Raji (cell line): ENCODE results near the gene SLC6A15.

ENCODE experiments used
- POLR2A ChIP-seq: IDR thresholded peaks from 2 replicates; pipeline ENCODE4 v1.6.1; 2011; ENCODE audit warnings: low read depth, low read length, control low read depth; ENCODE audit not compliant: insufficient read depth

Gene SLC6A15

GRCh38 chr12:84891106-84891838, 21.3 kb downstream of the SLC6A15 start:
- no peak for TF ChIP-seq POLR2A

- no peak for TF ChIP-seq POLR2A
These were observed 22.8 kb downstream of the SLC6A15 start for GRCh38 chr12:84889818-84890217.

- TF ChIP-seq POLR2A, result no peak
These were observed 23.7 kb downstream of the SLC6A15 start for GRCh38 chr12:84888861-84889260.

GRCh38 chr12:84877340-84877739, 35.3 kb downstream of the SLC6A15 start:
- TF ChIP-seq POLR2A, result no peak

DNA sequence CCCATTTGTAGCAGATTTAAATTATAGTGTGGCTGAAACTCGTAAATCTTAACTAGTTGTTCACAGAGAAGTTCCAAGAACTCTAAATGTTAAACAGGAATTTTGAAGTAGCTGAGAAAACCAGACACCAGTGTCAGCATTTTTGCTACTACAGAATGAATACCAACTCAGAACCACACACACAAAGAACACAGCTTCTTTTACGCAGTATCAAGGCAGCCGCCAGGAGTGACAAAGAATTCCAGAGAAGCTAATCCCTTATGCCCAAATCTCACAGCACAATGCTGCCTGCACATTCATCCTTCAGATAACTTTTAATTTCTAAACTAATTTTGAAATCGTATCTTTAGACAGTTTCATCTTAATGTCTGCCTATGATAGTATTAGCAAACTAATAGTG, 37.4 kb downstream of the SLC6A15 start:
- no peak for TF ChIP-seq POLR2A

DNA sequence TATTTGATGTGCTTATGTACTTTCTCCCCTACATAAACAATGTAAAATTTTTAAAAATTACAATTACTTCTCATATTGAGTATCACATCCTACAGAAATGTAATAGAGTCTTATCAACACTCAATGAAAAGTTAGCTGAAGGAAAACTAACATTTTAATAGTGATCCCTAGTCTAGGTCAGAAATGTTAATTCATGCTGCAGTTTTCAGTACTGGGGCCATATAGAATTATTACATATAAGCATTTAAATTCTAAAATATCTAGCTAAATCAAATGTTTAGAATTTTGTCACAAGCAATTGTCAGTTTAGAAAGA, 37.8 kb downstream of the SLC6A15 start:
- no peak for TF ChIP-seq POLR2A

GRCh38 chr12:84874125-84874824, 38.3 kb downstream of the SLC6A15 start:
- TF ChIP-seq POLR2A, result no peak

GRCh38 chr12:84862186-84862585, 50.4 kb downstream of the SLC6A15 start:
- no peak for TF ChIP-seq POLR2A

DNA sequence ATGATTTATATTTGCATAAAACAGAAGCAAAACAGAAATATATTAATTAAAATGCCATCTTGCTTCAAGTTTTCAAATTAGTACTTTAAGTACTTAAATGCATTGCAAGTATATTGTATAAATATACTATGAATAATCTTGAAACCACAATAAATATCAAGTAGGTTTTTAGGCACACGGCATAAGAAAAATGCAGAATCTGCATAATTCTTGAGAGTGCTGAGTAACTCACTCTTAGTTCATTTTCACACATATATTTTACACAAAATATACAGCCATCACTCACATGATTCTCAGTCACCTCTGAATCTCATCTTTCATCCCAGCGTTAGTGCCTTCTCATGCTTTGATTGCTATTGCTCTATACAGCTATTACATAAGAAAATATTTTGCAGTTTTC, 51.9 kb downstream of the SLC6A15 start:
- TF ChIP-seq POLR2A, result no peak

DNA sequence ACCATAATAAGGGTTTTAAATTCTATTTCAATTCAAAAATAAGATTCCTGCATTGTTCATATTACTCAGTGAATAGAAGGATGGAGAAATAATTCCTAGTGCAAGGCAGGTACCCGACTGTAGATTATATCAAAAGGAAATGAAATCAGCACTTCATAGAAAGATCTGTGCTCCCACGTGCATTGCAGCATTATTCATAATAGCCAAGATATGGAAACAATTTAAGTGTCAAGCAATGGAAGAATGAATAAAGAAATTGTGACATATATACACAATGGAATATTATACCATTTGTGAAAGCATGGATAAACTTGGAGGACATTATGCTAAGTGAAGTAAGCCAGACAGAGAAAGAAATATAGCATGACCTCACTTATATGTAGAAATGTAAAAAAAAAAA, 53.8 kb downstream of the SLC6A15 start:
- TF ChIP-seq POLR2A, result no peak

- no peak for TF ChIP-seq POLR2A
These were observed 54.9 kb downstream of the SLC6A15 start for GRCh38 chr12:84857525-84858208.

DNA sequence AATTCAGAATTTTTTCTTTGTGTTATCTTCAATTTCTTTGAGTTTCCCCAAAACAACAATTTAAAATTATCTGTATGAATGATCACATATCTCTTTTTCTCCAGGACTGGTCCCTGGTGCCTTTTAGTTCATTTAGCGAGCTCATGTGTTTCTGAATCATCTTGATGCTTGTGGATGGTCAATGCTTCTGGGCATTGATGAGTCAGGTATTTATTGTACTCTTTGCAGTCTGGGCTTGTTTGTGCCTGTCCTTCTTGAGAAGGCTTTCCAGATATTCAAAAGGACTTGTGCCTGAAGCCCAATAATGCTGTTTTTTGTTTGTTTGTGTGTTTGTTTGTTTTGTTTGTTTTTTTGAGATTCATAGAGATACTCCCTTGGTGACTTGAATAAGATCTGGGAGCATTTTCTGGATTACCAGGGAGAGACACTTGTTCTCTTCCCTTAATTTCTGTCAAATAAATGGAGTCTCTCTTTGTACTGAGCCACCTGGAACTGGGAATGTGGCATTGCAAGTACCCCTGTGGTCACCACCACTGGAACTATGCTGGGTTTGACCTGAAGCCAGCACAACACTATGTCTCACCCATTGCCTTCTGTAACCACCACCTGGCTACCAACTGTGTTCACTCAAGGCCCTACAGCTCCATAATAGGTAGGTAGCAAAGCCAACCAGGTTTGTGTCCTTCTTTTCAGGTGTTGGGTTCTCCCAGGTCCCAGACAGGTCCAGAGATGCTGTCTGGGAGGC, 56.3 kb downstream of the SLC6A15 start:
- no peak for TF ChIP-seq POLR2A

- no peak for TF ChIP-seq POLR2A
These were observed 68.9 kb downstream of the SLC6A15 start for GRCh38 chr12:84843593-84844144.

GRCh38 chr12:84842406-84843013, 70.1 kb downstream of the SLC6A15 start:
- TF ChIP-seq POLR2A, result no peak

DNA sequence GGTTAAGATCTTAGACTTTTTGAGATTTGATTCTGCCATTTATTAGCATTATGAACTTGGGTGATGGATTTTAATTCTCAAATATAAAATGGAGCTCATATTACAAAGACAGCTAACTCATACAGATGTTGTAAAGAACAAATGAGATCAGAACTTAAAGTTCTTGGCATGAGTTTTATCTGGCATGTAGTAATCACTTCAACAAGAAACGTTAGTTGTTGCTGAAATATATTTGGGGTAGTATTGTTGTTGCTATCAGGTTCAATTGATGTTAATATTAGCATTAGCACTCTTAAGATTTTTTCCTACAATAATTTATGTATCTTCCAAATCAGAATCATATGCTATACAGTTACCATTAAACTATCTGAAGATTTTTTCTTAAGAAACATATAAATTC, 71.0 kb downstream of the SLC6A15 start:
- TF ChIP-seq POLR2A, result no peak
